Measurements from ENCODE around the gene C12orf42.
"Not testable (repeated sequence)": the region's sequence is repeated elsewhere in the genome, so short reads cannot be mapped to it uniquely, and the experiment has no call there.

C12orf42 gene

DNA sequence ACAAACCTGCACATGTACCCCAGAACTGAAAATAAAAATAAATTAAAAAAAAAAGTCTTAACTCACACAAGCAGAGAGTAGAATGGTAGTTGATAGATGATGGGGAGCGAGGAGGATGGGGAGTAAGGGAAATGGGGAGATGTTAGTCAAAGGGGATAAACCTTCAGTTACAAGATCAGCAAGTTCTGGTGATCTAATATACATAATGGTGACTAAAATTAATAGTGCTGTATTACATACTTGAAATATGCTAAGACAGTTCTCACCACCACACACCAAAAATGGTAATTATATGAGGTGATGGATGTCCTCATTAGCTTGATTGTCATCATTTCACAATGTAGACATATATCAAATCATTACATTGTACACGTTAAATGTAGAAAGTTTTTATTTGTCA lies 3.2 kb upstream of the C12orf42 start:
- FAIRE-seq, result no peak
- no peak for DNase-seq (ENCODE audit: insufficient read length, low spot score)

DNA sequence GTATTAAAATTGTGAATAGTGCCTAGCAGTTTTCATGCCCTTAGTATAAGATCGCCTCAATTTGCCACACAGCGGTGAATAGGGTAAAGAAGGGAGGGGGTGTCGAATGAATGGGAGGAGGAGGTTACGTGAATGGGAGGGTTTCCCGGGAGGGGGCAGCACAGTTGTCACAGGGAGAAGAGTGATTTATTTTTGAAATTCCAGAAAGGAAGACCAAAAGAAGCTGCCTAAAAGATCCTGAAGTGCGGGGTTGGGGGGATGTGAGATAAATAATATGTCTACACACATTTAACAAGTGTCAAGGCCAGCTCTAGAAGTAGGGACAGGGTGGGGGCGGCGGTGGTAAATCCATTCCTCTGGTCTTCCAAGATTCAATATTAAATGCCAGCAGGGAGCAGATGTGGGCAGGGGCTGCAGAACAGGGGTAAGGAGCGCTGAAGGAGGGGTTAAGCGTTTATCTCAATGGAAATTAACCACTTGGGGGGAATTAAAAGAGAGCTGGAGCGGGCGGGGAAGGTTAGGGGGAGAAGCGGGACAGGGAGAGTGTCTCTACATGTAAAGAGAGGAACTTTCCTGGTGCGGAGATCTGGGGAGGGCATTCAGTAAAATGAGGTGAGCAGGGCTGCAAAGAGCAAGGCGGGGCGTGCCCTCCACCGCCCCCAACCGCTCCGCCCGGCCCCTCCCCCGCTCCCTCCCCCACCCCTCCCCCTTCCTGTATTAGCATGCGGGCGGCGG lies 867 bp downstream of the C12orf42 start:
- DNase-seq (ENCODE audit: insufficient read length, low spot score) (no peak), FAIRE-seq (peak; percentile 62)

DNA sequence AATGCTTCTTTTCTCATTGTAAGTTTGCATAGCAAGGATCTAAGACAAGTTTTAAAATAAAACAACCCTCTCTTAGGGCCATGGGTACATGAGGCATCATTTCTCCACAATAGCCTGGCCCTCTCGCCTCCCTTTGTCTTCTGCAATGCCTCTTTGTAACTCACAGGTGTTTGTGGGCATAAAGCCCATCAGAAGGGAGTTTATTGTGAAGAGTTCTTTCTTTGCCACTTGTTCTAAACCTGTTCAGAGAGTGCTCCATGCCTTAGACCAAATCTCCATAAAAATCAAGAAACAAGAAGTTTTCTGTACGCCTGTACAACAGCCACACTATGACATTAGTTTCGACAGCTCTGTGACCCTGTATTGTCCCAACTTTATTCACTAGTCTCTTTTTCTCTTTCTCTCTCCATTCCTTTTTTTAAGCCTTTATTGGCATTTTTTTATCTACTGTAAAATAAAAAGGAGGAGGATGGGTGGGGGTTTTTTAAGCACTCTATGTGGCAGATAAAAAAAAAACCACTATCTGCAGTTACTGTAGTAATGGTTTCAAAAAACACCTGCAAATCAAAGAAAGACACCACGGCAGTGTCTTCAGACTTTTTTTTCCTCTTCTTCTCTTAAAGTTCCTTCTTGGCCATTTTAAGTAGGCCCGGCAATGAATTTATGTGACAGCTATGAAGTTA lies 1.6 kb downstream of the C12orf42 start:
- FAIRE-seq, result no peak
- no peak for DNase-seq (ENCODE audit: insufficient read length, low spot score)

DNA sequence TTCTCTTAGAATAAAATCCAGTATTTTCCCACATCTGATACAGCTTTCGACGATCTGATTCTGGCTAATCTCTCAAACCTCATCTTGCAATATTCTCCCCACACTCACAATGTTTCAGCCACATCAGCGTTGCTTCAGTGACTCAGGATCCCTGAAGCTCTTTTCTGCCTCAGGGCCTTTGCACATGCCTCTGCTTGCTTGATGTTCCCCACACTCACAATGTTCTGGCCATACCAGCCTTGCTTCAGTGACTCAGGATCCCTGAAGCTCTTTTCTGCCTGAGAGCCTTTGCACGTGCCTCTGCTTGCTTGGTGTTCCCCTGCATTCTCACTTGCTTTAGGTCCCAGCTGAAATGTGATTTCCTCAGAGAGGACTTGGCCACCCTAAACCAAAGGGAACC lies 2.6 kb downstream of the C12orf42 start:
- FAIRE-seq (no peak), DNase-seq (ENCODE audit: insufficient read length, low spot score) (no peak)

DNA sequence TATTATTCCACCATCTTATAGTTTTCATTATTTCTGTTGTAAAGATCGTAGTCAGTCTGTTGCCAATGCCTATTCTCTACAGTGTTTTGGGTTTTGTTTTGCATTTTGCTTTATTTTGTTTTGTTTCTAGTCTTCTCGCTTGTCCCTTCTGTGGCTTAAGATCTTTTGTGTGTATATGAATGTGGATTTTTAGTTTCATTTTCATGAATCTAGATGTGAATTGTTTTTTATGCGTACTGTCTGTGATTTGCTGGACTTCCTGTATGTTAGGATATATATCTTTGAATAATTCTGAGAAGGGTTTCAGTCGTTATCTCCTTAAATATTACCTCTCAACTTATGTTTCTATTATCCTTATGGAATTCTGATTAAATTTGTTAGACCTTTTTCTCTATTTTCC lies 13.4 kb downstream of the C12orf42 start:
- DNase-seq (ENCODE audit: insufficient read length, low spot score) (no peak), FAIRE-seq (no peak)

DNA sequence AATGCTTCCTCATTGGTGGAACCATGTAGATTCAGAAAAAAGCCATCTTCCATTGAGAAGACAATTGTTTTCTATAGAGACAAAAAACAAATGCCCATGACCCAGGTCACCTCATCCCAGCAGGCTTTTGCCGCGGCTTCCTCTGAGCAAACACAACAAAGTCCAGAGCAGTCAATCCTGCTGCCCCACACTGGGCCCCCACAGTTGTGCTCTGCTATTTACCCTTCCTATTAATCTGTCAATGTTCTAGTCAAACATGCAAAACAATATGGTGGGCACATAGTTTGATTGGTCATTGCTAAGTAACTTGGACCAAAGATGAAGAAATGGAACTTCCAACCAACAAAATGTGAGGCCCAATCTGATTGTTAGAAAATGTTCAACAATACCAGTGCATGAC lies 20.7 kb downstream of the C12orf42 start:
- FAIRE-seq (peak; percentile 8), DNase-seq (ENCODE audit: insufficient read length, low spot score) (no peak)

DNA sequence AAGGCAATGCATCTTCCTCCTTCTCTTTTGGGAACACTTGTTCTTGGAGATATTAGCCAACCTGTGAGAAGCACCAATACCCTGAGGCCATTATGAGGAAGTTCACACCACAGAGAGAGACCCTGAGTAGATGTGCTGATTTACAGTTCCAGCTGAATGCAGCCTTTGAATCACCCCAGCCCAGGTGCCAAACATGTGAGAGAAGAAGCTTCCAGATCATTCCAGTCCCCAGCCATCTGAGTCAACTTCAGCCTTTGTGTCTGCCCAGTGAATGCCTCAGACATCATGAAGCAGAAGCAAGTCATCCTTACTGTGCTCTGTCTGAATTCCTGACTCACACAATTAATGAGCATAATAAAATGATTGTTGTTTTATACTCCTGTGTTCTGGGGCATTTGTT lies 25.1 kb downstream of the C12orf42 start:
- DNase-seq (ENCODE audit: insufficient read length, low spot score) (no peak), FAIRE-seq (peak; percentile 73)

DNA sequence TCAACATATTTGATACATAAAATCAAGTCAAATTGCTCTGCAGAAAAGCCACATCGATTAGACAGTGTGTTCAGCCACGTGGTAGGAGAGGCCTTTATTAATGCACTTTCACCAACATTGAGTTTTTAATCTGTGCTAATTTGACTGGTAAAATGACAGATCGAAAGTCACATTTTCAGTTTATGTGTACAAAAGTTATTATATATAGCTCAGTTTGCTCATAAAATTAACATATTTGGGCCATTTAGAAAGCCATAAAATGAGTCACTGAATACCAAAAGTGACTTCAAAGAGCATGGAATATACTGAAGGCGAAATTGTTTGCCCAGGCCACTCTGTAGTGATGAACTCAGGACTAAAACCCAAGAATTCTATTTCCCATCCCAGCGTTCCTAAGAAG lies 26.0 kb downstream of the C12orf42 start:
- FAIRE-seq (peak; percentile 66), DNase-seq (ENCODE audit: insufficient read length, low spot score) (no peak)

DNA sequence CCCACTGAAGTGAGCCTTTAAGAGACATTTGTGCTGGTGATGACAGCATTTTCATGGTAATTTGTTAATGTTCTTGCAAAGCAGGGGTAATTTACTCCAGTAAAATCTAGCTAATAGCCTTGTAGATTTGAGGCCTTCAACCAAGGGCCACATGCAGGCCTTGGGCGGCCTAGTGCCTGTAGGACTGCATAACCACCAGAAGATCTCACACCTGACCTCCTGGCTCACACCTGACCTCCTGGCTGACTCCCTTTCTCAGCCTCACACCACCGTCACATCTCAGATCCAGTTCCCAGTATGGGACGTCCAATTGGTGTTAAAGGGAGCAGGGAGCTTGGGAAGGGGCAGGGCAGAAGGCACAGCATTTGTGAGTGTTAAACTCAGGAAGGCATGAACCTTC lies 26.9 kb downstream of the C12orf42 start:
- DNase-seq (ENCODE audit: insufficient read length, low spot score), result no peak
- FAIRE-seq, result no peak

DNA sequence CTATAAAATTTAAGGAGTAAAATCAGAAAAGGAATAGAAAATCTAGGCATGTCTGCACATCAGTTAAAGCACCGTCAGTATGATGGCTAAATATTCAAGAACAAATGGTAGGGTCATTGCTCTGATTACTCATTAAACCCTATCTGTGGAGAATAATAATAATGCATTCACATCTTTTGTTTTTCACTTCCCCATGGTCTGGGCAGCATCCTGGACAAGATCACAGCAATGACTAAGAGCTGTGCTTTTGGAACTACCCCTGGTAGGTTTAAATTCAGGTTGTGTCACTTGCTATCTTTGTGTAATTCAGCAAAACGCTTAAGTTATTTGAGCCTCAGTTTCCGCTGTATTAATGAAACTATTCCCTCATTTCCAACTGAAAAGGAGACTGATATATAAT lies 33.1 kb downstream of the C12orf42 start:
- no peak for DNase-seq (ENCODE audit: insufficient read length, low spot score)

DNA sequence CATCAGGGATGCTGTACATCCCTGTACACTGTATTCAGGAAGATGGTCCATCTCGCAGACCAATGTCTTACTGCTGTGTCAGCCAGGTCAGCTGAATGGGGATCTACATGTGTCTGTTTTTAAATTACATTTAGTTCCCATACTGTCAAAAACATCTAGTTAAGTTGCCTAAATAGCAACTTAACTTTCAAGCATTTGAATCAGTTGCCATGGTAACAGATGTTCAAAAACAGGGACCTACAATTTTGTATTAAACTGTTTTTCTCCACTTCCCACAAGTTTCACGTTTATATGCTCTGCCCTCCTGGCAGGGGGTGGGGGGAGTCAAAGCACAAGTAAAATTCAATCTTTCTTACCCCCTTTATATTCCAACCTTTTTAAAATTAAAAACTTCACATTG lies 38.3 kb downstream of the C12orf42 start:
- DNase-seq (ENCODE audit: insufficient read length, low spot score), result no peak
- peak; percentile 80 for FAIRE-seq

More for the DNA sequence above, 33.1 kb downstream of the C12orf42 start:
- FAIRE-seq, result peak; percentile 96

DNA sequence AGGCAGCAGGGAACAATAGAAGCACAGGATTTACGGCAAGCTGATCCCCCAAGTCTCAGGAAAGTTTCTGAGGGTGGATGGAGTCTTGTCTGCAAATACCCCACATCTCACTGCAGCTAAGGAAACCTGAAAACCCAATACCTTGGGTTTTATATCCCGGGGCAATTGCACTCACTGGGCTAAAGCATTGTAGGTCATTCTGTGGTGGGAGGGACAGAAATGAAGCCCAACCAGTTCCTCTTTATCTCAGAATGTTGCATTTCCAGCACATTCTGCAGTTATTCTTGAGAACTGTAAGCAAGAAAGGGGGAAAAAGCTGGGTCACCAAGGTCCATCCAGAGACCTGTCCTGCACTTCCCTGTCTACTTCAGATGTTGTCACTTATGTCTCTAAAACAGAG lies 39.8 kb downstream of the C12orf42 start:
- DNase-seq (ENCODE audit: insufficient read length, low spot score) (no peak), FAIRE-seq (no peak)

DNA sequence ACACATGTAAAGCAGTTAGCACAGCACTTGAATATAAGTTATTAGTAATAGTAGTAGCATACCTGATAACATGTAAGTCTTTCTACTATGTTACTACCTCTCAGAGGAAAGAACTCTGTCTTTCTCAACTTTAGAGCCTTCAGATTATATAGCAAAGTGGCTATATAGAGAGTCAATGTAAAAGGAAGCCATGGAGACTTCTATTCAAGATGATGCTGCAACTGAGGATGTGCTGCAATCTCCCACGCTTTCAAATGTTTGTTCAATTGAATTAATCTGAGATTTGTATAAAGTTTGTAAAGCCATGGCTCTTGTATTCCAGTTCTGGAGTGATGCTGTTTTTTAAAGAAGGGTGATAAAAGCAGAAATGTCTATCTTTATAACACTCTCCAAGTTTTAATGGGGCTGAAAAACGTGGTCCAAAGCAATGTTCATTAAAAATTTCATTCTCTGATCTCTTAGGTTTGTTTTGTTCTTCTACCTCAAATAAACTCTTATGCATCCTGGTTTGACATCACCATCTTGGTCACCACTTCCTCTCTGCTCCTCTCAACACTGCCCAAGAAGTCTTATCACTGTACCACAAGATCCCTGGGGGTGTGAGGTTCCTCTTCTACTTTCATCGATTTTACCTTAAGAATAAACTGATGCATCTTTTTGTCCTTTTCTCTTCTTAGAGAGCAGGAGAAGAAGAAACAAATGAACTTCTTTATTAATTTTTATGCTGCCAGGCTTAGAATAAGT lies 40.6 kb downstream of the C12orf42 start:
- no peak for DNase-seq (ENCODE audit: insufficient read length, low spot score)
- FAIRE-seq, result peak; percentile 81

DNA sequence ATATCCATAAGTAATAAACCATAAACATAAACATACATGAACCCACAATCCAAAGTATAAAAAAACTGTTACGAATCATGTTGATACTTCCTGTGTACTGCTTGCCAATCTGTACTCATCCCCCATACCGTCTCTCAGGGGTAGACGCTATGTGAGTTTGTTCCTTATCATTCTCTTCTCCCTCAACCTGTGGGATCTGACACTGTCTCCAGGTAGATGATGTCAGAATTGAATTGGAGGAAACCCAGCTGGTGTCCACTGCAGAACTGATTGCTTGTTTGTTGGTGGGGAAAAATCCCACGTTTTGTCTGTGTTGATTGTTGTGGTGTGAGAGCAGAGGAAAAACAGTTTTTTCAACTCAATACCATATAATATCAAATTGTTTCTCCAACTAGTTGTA lies 50.8 kb downstream of the C12orf42 start:
- DNase-seq (ENCODE audit: insufficient read length, low spot score) (no peak), FAIRE-seq (peak; percentile 60)

DNA sequence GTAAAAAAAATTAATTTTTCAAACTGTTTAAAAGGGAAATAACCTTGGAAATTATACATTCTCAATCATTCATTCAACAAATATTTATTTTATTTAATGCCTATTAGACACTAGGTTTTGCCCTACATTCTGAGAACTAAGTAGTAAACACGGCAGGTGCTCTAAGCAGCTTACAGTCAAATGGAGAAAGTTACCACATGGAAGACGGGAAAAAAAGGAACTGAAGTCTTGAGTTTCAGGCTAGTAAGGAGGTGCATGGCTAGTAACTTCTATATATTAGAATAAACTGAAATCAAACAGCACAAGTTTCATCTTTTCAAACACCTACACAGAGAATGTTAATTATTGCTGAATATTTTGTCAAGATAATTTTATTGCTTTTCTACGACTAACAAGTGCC lies 52.9 kb downstream of the C12orf42 start:
- FAIRE-seq (no peak), DNase-seq (ENCODE audit: insufficient read length, low spot score) (no peak)

DNA sequence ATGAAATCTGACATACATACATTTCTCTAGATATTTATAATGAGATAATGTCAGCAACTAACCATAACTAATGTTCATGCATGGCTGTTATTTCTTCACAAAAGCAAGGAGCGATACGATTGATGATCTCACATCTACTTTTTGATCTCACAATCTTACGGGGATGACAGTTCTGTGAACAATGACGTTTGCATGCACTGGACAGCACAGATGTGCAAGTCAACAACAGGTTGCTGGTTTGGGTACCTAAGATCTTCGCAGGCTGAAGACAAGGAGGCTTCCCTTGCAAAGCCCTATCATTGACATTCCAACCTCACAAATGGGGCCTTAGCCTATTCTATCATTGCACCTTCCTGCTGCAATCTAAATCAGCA lies 53.6 kb downstream of the C12orf42 start:
- no peak for DNase-seq (ENCODE audit: insufficient read length, low spot score)
- no peak for FAIRE-seq

DNA sequence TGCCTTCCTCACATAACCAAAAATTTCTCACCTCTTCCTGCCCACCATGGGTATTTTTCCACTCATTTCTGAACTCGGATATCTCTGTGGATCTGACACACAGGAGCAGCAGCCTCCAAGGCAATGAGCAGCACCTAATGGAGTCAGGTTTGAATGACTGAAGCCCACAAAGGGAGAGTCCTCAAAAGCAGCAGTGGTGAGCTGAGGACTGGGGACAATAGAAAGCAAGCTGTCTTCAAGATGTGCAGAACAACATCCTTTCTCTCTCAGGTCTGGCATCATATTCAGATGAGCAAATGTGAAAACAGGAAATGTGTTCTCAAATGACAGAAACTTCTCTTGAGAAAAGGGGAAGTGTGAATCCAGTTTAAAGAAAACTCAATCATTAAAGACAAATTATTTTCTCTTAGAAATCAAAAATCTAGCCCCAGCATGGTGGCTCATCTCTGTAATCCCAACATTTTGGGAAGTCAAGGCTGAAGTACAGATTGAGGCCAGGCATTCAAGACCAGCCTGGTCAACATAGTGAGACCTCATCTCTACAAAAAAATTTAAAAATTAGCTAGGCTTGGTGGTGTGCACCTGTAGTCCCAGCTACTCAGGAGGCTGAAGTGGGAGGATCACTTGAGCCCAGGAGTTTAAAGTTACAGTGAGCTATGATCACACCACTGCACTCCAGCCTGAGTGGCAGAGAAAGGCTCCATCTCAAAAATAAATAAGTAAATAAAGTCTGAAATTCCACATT lies 54.2 kb downstream of the C12orf42 start:
- DNase-seq (ENCODE audit: insufficient read length, low spot score) (peak; percentile 66), FAIRE-seq (peak; percentile 98)

DNA sequence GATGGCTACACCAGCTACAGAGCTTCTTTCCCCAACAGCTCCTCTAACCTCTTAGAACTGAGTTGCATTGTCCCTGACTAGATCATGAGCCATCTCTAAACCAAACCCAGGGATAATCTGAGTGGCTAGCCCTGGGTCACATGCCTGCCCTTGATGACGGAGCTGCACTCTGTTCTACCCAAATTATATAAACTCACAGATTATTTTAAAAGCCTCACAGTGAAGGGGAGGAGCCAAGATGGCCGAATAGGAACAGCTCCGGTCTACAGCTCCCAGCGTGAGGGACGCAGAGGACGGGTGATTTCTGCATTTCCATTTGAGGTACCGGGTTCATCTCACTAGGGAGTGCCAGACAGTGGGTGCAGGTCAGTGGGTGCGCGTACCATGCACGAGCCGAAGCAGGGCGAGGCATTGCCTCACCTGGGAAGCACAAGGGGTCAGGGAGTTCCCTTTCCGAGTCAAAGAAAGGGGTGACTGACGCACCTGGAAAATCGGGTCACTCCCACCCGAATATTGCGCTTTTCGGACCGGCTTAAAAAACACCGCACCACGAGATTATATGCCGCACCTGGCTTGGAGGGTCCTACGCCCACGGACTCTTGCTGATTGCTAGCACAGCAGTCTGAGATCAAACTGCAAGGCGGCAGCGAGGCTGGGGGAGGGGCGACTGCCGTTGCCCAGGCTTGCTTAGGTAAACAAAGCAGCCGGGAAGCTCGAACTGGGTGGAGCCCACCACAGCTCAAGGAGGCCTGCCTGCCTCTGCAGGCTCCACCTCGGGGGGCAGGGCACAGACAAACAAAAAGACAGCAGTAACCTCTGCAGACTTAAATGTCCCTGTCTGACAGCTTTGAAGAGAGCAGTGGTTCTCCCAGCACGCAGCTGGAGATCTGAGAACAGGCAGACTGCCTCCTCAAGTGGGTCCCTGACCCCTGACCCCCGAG lies 61.3 kb downstream of the C12orf42 start:
- DNase-seq (ENCODE audit: insufficient read length, low spot score); FAIRE-seq: not testable (repeated sequence)

DNA sequence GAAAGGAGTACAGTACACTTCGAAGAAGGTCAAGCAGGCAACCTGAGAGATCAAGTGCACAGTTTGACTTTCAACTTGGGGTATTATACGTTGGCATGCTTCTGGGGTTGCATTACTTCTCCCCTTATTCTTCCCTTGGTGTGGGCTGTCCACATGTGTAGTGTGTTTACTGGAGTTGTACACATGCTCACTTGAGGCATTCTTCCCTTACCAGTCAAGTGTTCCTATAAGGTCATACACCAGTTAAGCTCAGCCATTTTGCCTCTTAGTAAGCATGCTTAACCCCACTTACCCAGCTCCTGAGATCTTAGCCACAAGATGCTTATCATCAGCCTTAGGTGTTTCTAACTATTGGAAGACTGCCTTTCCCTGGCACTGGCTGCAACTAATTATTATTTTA lies 63.8 kb downstream of the C12orf42 start:
- FAIRE-seq (no peak), DNase-seq (ENCODE audit: insufficient read length, low spot score) (no peak)

DNA sequence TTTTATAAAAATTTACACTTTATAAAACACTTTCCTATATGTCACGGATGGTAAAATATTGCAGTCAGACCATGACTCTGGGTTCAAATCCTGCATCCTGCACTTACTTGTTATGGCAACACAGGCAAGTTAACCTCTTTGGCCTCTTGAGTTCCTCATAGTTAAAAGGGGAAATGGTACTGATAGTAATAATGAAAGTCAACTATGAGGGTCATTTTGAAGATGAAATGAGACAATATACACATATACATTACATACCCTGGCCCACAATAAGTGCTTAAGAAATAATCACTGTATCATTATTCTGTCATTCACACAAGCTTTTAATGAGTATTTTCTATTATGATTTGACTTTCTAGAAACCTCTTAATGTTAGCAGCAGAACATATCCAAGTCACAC lies 64.4 kb downstream of the C12orf42 start:
- DNase-seq (ENCODE audit: insufficient read length, low spot score) (no peak), FAIRE-seq (no peak)

All from GM19239 (cell line).